HG03097 (cell line): ENCODE results near the gene AP4S1.
"Not testable (repeated sequence)": the region's sequence is repeated elsewhere in the genome, so short reads cannot be mapped to it uniquely, and the experiment has no call there.

Source experiments
- ATAC-seq: cut with Tn5 transposase; IDR thresholded peaks from one replicate; pipeline ENCODE4 v1.9.1; 2021; ENCODE audit not compliant: unreplicated experiment, low FRiP score

AP4S1 gene

DNA sequence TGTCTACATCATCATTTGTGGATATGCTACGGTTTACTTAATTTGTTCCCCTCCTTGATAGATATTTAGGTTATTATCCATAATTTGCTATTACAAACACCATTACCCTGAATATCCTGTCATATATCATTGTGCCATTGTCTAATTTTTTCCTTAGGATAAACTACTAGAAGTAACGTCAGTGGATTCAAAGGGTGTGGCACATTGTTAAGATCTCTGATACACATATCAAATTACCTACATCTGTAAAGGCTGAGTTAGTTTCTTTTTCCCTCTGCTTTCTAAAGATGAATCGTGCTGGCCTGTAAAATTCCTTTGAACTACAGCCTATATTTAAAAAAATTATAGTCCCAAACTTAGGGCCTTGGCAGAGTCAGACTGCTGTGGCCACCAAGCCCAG lies 54.6 kb downstream of the AP4S1 start:
- no peak for ATAC-seq

DNA sequence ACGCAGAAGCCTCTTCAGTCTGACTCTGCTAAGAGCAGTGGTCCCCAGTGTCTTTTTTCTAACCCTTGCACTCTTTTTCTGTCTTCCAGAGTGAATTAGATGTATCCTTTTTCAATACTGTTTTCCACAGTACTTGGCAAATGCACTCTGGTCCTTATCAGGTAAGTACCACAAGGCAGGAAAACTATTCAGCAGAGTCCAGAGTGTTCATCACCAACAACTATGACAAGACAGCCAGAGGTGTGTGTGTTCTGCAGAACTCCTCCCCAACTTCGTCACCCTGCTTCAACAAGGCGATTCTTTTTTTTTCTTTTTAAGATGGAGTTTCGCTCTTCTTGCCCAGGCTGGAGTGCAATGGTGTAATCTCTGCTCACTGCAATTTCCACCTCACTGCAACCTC lies 55.0 kb downstream of the AP4S1 start:
- ATAC-seq, result no peak

DNA sequence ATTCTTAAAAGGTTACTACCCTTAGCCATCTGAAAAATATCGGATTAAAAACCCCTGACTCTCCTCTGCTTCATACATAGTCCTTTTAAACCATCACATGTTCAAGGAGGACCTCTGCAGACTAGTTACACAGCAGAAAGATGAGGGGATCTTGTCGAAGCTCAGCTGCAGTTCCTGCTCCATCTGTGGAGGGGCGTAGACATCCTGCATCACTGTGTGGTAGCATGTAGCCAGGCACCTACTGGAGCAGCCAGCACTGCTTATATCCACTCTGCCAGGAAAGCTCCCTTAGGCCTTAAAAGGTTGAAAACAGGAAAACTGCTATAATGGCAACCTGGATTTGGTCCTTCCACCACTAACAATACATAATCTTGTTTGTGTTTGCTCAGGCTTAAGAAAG lies 58.3 kb downstream of the AP4S1 start:
- no peak for ATAC-seq

DNA sequence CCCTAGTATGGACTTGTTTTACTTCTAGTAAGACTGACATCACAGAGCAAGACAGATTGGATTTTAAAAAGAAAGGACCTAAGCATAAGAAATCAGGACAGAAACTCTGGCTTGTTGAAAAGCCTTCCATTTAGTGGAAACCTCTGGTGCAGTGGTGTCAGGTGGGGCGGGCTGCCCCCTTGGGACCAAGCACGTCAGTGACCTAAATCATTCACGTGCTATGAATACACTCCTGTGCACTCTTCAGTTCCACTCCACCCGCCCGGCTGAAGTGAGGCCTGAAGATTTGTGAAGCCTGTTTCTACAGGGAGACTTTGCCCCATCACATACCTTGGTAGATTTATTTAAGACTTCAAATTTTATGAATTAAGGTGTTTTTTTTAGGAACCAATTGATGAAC lies 58.9 kb downstream of the AP4S1 start:
- no peak for ATAC-seq

DNA sequence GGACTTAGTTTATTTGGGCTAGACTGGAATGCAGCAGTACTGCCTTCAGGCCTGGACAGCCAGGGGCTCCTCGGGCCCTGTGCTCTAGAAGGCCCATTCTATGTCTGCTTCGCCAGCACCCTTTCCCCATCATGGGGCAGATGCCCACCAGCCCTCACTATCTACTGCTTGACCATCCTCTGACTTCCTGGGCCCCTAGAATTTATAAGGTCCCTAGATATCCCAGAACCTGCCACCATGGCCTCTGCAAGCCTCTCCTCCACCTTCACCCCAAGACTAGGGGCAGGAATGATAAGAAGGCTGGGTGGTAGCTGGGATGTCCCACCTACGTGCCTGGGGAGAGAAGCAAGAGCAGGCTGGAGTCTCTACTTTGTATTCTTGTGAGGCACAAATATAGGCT lies 59.6 kb downstream of the AP4S1 start:
- no peak for ATAC-seq

DNA sequence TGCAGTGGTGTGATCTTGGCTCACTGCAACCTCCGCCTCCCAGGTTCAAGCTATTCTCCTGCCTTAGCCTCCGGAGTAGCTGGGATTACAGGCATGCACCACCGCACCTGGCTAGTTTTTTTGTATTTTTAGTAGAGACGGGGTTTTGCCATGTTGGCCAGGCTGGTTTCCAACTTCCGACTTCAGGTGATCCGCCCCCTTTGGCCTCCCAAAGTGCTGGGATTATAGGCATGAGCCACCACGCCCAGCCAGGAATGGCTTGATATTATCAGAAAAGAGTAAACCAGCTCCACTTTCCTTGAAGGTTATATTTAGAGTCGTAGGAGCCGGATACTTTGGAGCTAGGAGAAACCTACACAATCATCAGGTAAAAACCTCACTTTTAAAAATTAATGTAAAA lies 61.0 kb downstream of the AP4S1 start:
- not testable (repeated sequence) for ATAC-seq

DNA sequence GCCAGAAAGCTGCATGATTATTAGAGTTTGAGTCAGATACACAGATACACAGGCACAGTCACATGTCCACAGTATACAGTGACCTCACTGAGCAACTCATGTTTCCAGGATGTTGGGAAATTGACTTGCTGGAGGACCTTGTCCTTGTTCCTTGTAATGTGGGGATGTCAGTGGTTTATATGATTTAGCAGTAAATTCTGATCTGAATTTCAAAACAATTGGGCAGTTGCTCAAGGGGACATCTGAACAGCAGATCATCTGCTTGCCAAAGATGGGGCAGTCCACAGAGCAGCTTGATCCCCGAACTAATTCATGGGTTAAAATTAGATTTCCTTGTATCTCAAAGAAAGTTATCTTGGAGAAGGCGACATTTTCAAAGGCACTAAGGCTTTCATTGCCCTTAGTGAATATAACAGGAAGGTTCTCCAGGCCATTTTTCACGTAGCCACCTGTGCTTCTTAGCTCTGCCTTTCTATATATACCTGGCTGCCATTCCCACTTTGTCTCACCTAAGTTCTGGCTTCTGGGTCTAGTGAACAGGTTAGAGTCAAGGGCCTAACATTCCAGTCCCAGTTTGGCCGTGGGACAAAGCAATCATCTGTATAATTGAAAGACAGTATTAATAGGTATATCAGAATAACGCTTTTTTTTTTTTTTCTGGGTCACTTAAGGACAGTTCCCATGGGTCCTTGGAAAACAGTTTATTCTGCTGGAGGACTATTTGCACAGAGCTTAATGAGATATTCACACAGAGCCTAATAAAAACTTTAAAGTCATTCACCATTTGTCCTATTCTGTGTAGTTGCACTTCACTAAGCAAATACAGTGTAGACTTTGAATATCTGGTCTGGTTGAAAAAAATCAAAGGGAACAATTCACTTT lies 65.7 kb downstream of the AP4S1 start:
- ATAC-seq, result no peak

DNA sequence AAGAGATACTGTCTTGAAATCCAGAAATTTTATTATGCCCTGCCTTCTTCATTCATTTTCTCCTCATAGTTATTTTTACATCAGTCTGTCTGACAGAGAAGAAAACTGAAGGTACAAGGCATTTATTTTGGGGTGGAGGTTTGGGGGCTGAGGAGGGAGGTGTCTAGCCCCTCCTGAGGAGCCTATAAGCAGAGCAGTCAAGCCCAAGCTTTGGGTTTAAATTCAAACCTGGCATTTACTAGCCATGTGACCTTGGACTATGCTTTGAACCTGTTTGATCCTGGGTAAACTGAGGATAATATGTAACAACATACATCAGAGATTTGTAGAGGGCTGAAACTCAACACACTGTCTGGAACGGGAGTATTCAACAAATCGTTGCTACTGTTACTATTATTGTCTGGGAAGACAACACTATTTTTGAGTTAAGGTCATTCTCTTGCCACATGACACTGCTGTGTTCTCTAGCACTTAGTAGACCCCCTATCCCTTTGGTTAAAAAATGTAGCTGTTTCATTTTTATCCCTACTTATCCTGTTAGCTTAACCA lies 66.8 kb downstream of the AP4S1 start:
- no peak for ATAC-seq

DNA sequence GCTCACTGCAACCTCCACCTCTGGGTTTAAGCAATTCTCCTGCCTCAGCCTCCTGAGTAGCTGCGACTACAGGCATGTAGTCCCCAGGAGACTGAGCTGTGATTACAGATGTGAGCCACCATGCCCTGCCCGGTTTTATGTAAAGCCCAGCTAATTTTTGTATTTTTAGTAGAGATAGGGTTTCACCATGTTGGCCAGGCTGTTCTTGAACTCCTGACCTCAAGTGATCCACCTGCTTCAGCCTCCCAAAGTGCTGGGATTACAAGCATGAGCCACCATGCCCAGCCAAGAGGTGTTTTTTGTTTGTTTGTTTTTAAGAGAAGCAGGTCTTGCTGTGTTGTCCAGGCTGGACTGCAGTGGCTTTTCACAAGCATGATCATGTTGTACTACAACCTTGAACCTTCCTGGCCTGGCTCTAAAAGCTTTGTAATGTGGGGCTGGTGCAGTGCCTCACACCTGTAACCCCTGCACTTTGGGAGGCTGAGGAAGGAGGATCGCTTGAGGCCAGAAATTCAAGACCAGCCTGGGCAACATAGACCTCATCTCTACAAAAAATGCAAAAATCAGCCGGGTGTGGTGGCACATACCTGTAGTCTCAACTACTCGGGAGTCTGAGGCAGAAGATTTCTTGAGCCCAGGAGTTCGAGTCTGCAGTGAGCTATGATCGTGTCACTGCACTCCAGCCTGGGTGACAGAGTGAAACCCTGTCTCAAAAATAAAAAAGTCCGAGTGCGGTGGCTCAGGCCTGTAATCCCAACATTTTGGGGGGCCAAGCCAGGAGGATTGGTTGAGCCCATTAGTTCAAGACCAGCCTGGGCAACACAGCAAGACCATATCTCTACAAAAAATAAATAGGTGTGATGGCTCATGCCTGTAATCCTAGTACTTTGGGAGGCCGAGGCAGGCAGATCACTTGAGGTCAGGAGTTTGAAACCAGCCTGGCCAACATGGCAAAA lies 68.7 kb downstream of the AP4S1 start:
- not testable (repeated sequence) for ATAC-seq

DNA sequence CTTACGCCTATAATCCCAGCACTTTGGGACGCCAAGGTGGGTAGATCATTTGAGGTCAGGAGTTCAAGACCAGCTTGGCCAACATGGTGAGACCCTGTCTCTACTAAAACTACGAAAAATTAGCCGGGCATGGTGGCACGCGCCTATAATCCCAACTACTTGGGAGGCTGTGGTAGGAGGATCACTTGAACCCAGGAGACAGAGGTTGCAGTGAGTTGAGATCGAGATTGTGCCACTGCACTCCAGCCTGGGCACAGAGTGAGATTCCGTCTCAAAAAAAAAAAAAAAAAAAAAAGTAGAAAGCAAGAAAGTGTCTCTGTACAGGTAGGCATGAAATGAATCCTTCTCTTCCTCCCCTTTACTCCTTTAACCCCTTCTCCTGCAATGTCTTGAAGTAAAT lies 70.4 kb downstream of the AP4S1 start:
- ATAC-seq, result not testable (repeated sequence)

DNA sequence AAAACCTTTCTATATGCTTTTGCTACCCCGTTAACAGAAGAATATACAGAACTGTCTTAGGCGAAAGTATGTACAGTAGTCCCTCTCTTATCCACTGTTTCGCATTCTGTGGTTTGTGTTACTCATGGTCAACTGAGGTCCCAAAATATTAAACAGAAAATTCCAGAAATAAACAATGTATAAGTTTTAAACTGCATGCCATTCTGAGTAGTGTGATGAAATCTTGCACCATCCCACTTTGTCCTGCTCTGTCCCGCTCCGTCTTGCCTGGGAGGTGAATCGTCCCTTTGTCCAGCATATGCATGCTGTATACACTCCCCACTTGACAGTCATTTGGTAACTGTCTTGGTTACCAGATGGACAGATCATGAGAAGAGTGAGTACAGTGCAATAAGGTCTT lies 70.8 kb downstream of the AP4S1 start:
- ATAC-seq, result no peak

DNA sequence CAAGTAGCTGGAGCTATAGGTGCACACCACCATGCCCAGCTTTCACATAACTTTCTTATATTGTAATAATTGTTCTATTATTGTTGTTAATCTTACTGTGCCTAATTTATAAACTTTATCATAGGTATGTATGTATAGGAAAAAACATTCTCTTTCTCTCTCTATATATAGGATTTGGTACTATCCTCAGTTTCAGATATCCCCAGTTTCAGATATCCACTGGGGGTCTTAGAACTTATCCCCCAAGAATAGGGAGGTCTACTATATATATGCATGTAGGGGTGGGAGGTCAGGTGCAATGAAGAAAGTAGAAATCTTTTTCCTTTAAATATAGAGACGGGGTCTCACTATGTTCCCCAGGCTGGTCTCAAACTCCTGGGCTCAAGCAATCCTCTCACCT lies 71.6 kb downstream of the AP4S1 start:
- no peak for ATAC-seq

DNA sequence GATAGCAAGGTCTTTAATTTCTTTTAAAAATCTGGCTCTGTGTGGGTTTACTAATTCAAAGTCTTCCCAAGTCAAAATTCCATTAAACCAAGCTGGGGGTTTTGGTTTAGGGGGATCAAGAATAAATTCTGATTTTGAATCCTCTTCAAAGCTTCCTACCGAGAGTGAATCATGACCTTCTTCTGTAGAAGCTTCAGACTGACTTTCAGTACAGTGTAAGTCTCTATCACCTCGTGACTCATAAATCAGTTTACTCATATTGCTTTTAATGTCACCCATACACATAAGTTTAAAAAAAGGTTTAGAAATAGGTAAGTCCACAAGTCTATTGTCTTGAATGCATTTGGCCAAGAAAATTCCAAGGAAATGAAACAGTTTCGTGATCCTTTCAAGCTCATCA lies 81.3 kb downstream of the AP4S1 start:
- ATAC-seq, result no peak

DNA sequence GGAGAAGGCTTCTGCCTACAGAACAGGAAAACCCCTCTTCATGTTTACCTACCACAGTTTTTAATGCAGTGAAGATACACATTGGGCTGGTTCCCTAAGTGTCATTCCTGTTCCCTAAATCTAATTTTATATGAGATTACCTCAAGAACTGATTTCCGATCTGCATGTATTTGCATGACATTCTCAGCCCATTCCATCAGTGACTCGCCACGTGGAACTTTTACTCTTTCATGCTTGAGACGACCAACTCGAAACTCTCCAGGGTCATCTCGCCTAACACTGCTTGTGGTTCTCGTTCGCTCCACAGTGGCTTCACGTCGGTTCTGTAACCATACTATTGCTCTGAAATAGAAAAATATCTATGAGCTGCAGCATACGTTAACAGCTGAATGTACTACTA lies 83.8 kb downstream of the AP4S1 start:
- no peak for ATAC-seq

DNA sequence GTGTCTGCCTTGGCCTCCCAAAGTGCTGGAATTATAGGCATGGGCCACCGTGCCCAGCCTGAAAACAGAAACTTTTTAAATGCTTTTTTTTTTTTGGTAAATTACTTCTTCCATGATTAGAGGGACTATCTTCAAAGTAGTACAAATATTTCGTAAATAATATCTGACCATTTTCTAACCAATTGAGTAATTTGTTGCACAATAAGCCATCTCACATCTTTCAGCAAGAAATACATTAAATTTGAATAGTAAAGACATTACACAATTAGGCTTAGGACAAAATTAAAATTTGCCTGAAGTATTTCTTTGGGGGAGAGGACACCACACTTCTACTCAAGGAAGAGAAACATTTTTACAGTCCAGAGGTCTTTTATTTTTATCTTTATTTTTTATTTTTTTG lies 85.4 kb downstream of the AP4S1 start:
- no peak for ATAC-seq

DNA sequence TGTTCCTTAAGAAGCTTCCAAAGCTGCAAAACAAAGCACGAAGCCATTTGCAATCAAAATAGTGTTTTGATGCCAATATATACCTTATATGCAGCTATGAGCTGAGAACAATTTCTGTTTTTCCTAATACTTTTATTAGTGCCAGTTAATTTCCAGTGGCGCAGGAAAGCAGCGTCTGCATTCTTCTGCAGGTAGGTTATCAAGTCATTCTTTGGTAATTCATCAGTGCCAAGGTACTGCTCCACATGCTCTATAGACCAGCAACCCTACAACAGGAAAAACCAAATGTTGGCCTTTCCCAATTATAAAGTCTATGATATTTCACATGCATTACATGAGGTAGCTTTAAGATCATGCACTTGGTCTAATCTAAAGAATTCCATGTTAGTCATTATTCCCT lies 88.3 kb downstream of the AP4S1 start:
- no peak for ATAC-seq

DNA sequence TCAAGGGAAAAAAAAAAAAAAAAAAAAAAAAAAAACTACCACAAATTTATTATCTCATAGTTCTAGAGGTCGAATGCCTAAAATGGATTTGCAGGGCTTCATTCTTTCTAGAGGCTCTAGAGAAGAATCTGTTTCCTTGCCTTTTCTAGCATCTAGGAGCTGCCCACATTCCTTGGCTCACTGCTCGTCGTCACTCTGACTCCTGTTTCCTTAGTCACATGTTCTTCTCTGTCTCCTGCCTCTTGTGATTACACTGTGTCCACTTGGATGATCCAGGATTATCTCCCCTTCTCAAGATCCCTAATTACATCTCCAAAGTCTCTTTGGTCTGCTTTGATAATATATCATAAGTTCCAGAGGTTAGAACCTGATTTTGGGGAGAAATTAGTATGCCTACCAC lies 93.4 kb downstream of the AP4S1 start:
- ATAC-seq, result no peak

DNA sequence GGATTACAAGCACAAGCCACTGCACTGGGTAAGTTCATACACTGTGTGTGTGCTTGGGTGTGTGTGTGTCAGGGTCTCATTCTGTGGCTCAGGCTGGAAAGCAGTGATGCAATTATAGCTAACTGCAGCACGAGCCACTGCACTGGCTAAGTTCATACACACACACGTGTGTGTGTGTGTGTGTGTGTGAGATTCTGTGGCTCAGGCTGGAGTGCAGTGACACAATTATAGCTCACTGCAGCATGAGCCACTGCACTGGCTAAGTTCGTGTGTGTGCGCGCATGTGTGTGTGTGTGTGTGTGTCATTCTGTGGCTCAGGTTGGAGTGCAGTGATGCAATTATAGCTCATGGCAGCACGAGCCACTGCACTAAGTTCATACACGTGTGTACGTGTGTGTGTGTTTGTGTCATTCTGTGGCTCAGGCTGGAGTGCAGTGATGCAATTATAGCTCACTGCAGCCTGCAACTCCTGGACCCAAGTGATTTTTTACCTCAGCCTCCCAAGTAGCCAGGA lies 96.7 kb downstream of the AP4S1 start:
- ATAC-seq, result no peak

DNA sequence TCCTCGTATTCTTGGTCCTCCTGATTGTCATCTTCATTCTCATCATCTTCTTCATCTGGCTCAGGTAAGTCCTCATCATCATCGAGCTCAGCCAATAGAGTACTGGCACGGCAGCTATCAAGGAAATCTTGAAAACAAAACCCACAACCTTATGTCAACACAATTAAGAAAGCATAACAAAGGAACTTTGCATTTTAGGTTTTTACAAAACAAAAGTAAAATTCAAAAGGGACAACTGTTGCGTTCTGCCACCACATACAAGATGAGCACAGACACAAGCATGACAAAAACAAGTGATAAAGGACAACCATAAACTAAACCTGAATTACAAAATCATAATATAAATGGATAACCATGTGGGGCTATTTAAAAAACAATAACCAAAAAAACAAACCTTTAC lies 97.5 kb downstream of the AP4S1 start:
- no peak for ATAC-seq

DNA sequence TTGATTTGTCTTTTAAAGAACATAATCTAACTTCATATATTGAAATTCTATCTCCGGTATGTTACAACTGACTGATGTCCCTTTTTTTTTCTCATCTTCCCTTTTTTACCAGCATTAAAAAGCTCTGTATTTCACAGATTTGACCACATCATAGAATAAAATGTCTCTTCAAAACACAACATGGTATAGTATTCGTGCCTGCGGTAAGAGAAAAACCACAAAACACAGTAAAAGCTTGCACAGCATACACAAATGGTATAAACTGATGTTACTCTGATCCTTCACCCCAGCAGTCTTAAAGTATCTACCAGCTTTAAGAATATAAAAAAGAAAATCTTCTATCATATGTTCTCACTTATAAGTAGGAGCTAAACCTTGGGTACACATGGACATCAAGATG lies 98.7 kb downstream of the AP4S1 start:
- no peak for ATAC-seq

DNA sequence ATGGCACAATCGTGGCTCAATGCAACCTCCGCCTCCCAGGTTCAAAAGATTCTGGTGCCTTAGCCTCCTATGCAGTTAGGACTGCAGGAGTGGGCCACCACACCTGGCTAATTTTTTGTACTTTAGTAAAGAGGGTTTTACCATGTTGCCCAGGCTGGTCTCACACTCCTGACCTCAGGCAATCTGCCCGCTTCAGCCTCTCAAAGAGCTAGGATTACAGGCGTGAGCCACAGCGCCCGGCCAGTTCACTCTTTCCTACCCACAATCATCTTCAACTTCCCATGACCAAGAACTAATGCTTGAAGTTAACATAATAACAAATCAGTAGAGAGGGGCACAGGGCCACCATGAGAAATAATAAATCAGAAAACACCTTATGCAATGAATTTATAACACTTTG lies 99.8 kb downstream of the AP4S1 start:
- ATAC-seq, result no peak
